H9 (cell line): ENCODE measurements around the gene PLAA. TPM values are rescaled to one million over a fixed set of nuclear protein-coding genes. Genes with fewer than 3 reads are reported as not detected.
A peak's percentile ranks its signal among the peaks of the same experiment; 100 is the strongest.

ENCODE experiments used
- DNase-seq: peaks from one replicate; pipeline ENCODE4 v3.0.0-alpha.2; 2017
- H2AFZ ChIP-seq: one replicate; pipeline ENCODE4 v1.6.1; 2013; ENCODE audit warnings: mild to moderate bottlenecking, low read length, control low read depth, moderate library complexity
- H2AK5ac ChIP-seq: 2 replicates; pipeline ENCODE4 v1.6.1; 2013; ENCODE audit warnings: low read length, control low read depth, mixed read lengths; ENCODE audit not compliant: insufficient read length
- H2BK120ac ChIP-seq: one replicate; pipeline ENCODE4 v1.6.1; 2013; ENCODE audit warnings: low read depth, mild to moderate bottlenecking, low read length, control low read depth, inconsistent platforms; ENCODE audit not compliant: poor library complexity, severe bottlenecking
- H2BK12ac ChIP-seq: 2 replicates; pipeline ENCODE4 v1.6.1; 2013; ENCODE audit warnings: low read length, control low read depth, mixed read lengths, low read depth; ENCODE audit not compliant: insufficient read length
- H2BK15ac ChIP-seq: 2 replicates; pipeline ENCODE4 v1.6.1; 2013; ENCODE audit warnings: low read depth, low read length, control low read depth
- H2BK20ac ChIP-seq: one replicate; pipeline ENCODE4 v1.6.1; 2013; ENCODE audit warnings: low read depth, mild to moderate bottlenecking, low read length, control low read depth, inconsistent platforms; ENCODE audit not compliant: poor library complexity, severe bottlenecking
- H2BK5ac ChIP-seq: 2 replicates; pipeline ENCODE4 v1.6.1; 2013; ENCODE audit warnings: low read length, control low read depth, mixed read lengths; ENCODE audit not compliant: insufficient read length
- H3K14ac ChIP-seq: 2 replicates; pipeline ENCODE4 v1.6.1; 2013; ENCODE audit warnings: low read length, control low read depth; ENCODE audit not compliant: insufficient read depth
- H3K18ac ChIP-seq: 2 replicates; pipeline ENCODE4 v1.6.1; 2013; ENCODE audit warnings: low read depth, mild to moderate bottlenecking, mixed read lengths, low read length, control low read depth; ENCODE audit not compliant: insufficient read length
- H3K23ac ChIP-seq: 2 replicates; pipeline ENCODE4 v1.6.1; 2013; ENCODE audit warnings: low read length, control low read depth, mixed read lengths, low read depth; ENCODE audit not compliant: insufficient read length
- H3K23me2 ChIP-seq: 2 replicates; pipeline ENCODE4 v1.6.1; 2013; ENCODE audit warnings: low read depth, mild to moderate bottlenecking, mixed read lengths, low read length, control low read depth; ENCODE audit not compliant: insufficient read length, poor library complexity, severe bottlenecking
- H3K27ac ChIP-seq: 2 replicates; pipeline ENCODE4 v1.5.1; 2013; ENCODE audit warnings: low read length, control low read depth, mixed read lengths, low read depth; ENCODE audit not compliant: insufficient read length
- H3K27me3 ChIP-seq: 2 replicates; pipeline ENCODE4 v1.6.1; 2013; ENCODE audit warnings: low read length, control low read depth, inconsistent platforms; ENCODE audit not compliant: insufficient read depth
- H3K4ac ChIP-seq: 2 replicates; pipeline ENCODE4 v1.6.1; 2013; ENCODE audit warnings: low read depth, mild to moderate bottlenecking, control low read depth, inconsistent platforms, low read length, moderate library complexity
- H3K4me1 ChIP-seq: 2 replicates; pipeline ENCODE4 v1.6.1; 2013; ENCODE audit warnings: low read length, control low read depth, inconsistent platforms; ENCODE audit not compliant: insufficient read depth
- H3K4me2 ChIP-seq: 2 replicates; pipeline ENCODE4 v1.6.1; 2013; ENCODE audit warnings: low read length, control low read depth, mixed read lengths; ENCODE audit not compliant: insufficient read length, insufficient read depth
- H3K56ac ChIP-seq: 2 replicates; pipeline ENCODE4 v1.6.1; 2013; ENCODE audit warnings: low read depth, mild to moderate bottlenecking, mixed read lengths, low read length, control low read depth; ENCODE audit not compliant: insufficient read length
- H3K79me1 ChIP-seq: 2 replicates; pipeline ENCODE4 v1.6.1; 2013; ENCODE audit warnings: low read depth, mild to moderate bottlenecking, moderate library complexity, low read length, control low read depth, inconsistent platforms; ENCODE audit not compliant: insufficient read depth, poor library complexity, severe bottlenecking
- H3K79me2 ChIP-seq: 2 replicates; pipeline ENCODE4 v1.6.1; 2013; ENCODE audit warnings: low read length, control low read depth, inconsistent platforms; ENCODE audit not compliant: insufficient read depth
- H3K9ac ChIP-seq: 2 replicates; pipeline ENCODE4 v1.6.1; 2013; ENCODE audit warnings: low read length, control low read depth, mixed read lengths; ENCODE audit not compliant: insufficient read length; ENCODE audit errors: extremely low read depth
- H3K9me3 ChIP-seq: one replicate; pipeline ENCODE4 v1.6.1; 2013; ENCODE audit warnings: low read depth, low read length, inconsistent platforms; ENCODE audit not compliant: control insufficient read depth
- H3T11ph ChIP-seq: one replicate; pipeline ENCODE4 v1.6.1; 2013; ENCODE audit warnings: mild to moderate bottlenecking, low read length, control low read depth, inconsistent platforms
- H4K20me1 ChIP-seq: one replicate; pipeline ENCODE4 v1.6.1; 2013; ENCODE audit not compliant: control insufficient read depth, insufficient read length, insufficient read depth
- H4K5ac ChIP-seq: 2 replicates; pipeline ENCODE4 v1.6.1; 2013; ENCODE audit warnings: low read depth, mild to moderate bottlenecking, mixed read lengths, low read length, control low read depth; ENCODE audit not compliant: insufficient read length
- H4K8ac ChIP-seq: replicated peaks from 2 replicates; pipeline ENCODE4 v1.6.1; 2013; ENCODE audit warnings: low read length, control low read depth, mixed read lengths, low read depth; ENCODE audit not compliant: insufficient read length
- H4K91ac ChIP-seq: 2 replicates; pipeline ENCODE4 v1.6.1; 2013; ENCODE audit warnings: low read depth, mild to moderate bottlenecking, moderate library complexity, mixed read lengths, low read length, control low read depth; ENCODE audit not compliant: insufficient read length
- H3K27ac Mint-ChIP-seq, 3 experiments: 2 replicates in 2 of 3; 3 replicates in 1 of 3; pipeline ENCODE4 v1.8.0; 2020 to 2021; ENCODE audit warnings: mixed read lengths in 3 of 3, mild to moderate bottlenecking in 1 of 3, moderate library complexity in 1 of 3
- H3K27me3 Mint-ChIP-seq: 2 replicates; pipeline ENCODE4 v1.8.0; 2021; ENCODE audit warnings: low read depth, mild to moderate bottlenecking, moderate library complexity, mixed read lengths
- H3K36me3 Mint-ChIP-seq, 3 experiments: 2 replicates in 2 of 3; 3 replicates in 1 of 3; pipeline ENCODE4 v1.8.0; 2020 to 2021; ENCODE audit warnings: low read depth in 3 of 3, mixed read lengths in 3 of 3; ENCODE audit not compliant: insufficient read depth in 1 of 3
- H3K4me1 Mint-ChIP-seq, 2 experiments: 2 replicates each; pipeline ENCODE4 v1.8.0; 2020; ENCODE audit warnings: mixed read lengths in 2 of 2
- H3K4me3 Mint-ChIP-seq, 2 experiments: 2 replicates in 1 of 2; 3 replicates in 1 of 2; pipeline ENCODE4 v1.8.0; 2020 to 2021; ENCODE audit warnings: mild to moderate bottlenecking in 2 of 2, mixed read lengths in 2 of 2, moderate library complexity in 1 of 2
- H3K9me3 Mint-ChIP-seq, 2 experiments: 2 replicates in 1 of 2; 3 replicates in 1 of 2; pipeline ENCODE4 v1.8.0; 2020; ENCODE audit warnings: mild to moderate bottlenecking in 2 of 2, mixed read lengths in 2 of 2, moderate library complexity in 1 of 2
- CTCF ChIP-seq: fragments of 200-600 bp; sonication (generic); conservative IDR thresholded peaks from 3 replicates; pipeline ENCODE4 v1.8.0; 2021; ENCODE audit warnings: antibody characterized with exemption, mild to moderate bottlenecking
- WGBS: extraction: QIAGEN DNeasy Blood & Tissue Kit; methylation state at CpG from one replicate; pipeline ENCODE4 v1.1.7; 2013; ENCODE audit warnings: missing lambda C conversion rate, low lambda C conversion rate, mixed read lengths; ENCODE audit not compliant: insufficient read length; ENCODE audit errors: extremely low coverage; 5-methylcytosine and 5-hydroxymethylcytosine counted together
- total RNA-seq: library from RNA; stranded (reverse); gene quantifications from 2 replicates; pipeline ENCODE4 v1.2.1, GENCODE V29; 2021

Gene PLAA
- total RNA-seq, 1 experiment from 2014 or later: 65.0 TPM

- Histone ChIP-seq H2BK5ac (no peak within 1 kb of the TSS), H3K14ac (peak within 1 kb of the TSS; percentile 91), H3K4ac (no peak within 1 kb of the TSS; the same call in 1 of the 2 replicates), H3K79me1 (no peaks in the 10 kb centered on the region), H3K4me2 (peak within 1 kb of the TSS; percentile 48), H3K79me2 (peaks cover 19% of the 10 kb centered on the region; the same call in 1 of the 2 replicates), H2AK5ac (no peak within 1 kb of the TSS), H3T11ph (no peak within 1 kb of the TSS), H3K18ac (peak within 1 kb of the TSS; percentile 95), H4K5ac (no peak within 1 kb of the TSS), H3K9me3 (no peaks in the 10 kb centered on the region), H2BK120ac (no peak within 1 kb of the TSS), H4K8ac (no peak within 1 kb of the TSS), H4K91ac (no peak within 1 kb of the TSS), H3K56ac (no peak within 1 kb of the TSS), H3K9ac (peak within 1 kb of the TSS; percentile 93), H3K27ac (peak within 1 kb of the TSS; percentile 82), H3K4me1 (no peaks in the 10 kb centered on the region), H3K23ac (no peak within 1 kb of the TSS), H3K23me2 (no peaks in the 10 kb centered on the region), H2AFZ (no peak within 1 kb of the TSS), H2BK20ac (no peak within 1 kb of the TSS), H2BK12ac (no peak within 1 kb of the TSS), H3K27me3 (no peaks in the 10 kb centered on the region), H2BK15ac (no peak within 1 kb of the TSS), H4K20me1 (no peaks in the 10 kb centered on the region)
- Mint-ChIP-seq H3K27ac (peak within 1 kb of the TSS; percentile 99 to 100 (median 100)), H3K9me3 (peaks cover 6 to 8% of the 10 kb centered on the region in 2 experiments), H3K4me1 (peaks cover 16 to 18% of the 10 kb centered on the region in 2 experiments), H3K27me3 (no peaks in the 10 kb centered on the region), H3K4me3 (peak within 1 kb of the TSS; percentile 93 to 100), H3K36me3 (peaks cover 5 to 9% (median 7%) of the 10 kb centered on the region in 3 experiments; a peak in 5 of 7 replicates)
- TF ChIP-seq CTCF: peak; percentile 55
- WGBS: no CpG with 5 or more reads among the region's 70 CpGs
- peak; percentile 93 for DNase-seq
Observed at GRCh38 chr9:26892251-26893029, 54.6 kb downstream of the PLAA start, which contains the start of gene CAAP1. Gene CAAP1, minus strand, starts transcription at chr9:26892802. Its CDS starts 87 bp downstream, at chr9:26892715.
